ENCODE measurements around the gene SZT2.

- TF ChIP-seq CTCF (IDR thresholded peaks at IDR 0.05) (no peak), EP300 (IDR thresholded peaks at IDR 0.05) (no peak)
These were observed 5.8 kb downstream of the SZT2 start for GRCh38 chr1:43395523-43395922.

Data from tibial nerve (tissue), 4 donors.